ENCODE results near the gene PRSS27.
"Not testable (repeated sequence)": the region's sequence is repeated elsewhere in the genome, so short reads cannot be mapped to it uniquely, and the experiment has no call there.

The PRSS27 gene

GRCh38 chr16:2700786-2701185, 19.2 kb downstream of the PRSS27 start:
- TF ChIP-seq CTCF (IDR thresholded peaks at IDR 0.05): no peak
- no peak overlapping the region for H3K4me3 ChIP-seq
- no peak for DNase-seq (ENCODE audit: low spot score)
- no peak overlapping the region for H3K27ac ChIP-seq

- Histone ChIP-seq H3K4me3 (no peak overlapping the region), H3K27ac (no peak overlapping the region)
- no peak for TF ChIP-seq CTCF (IDR thresholded peaks at IDR 0.05)
- no peak for DNase-seq (ENCODE audit: low spot score)
Measured at GRCh38 chr16:2699791-2700600, 20.0 kb downstream of the PRSS27 start.

GRCh38 chr16:2698965-2699750, 20.9 kb downstream of the PRSS27 start:
- no peak for DNase-seq (ENCODE audit: low spot score)
- H3K4me3 ChIP-seq: no peak overlapping the region
- H3K27ac ChIP-seq: no peak overlapping the region
- no peak for TF ChIP-seq CTCF (IDR thresholded peaks at IDR 0.05)

GRCh38 chr16:2698103-2698870, 21.7 kb downstream of the PRSS27 start:
- no peak for DNase-seq (ENCODE audit: low spot score)

GRCh38 chr16:2697401-2697948, 22.5 kb downstream of the PRSS27 start:
- DNase-seq (ENCODE audit: low spot score): no peak
- no peak for TF ChIP-seq CTCF (IDR thresholded peaks at IDR 0.05)
- H3K4me3 ChIP-seq: no peak overlapping the region

More at GRCh38 chr16:2698103-2698870, 21.7 kb downstream of the PRSS27 start:
- H3K27ac ChIP-seq: no peak overlapping the region
- no peak overlapping the region for H3K4me3 ChIP-seq
- no peak for TF ChIP-seq CTCF (IDR thresholded peaks at IDR 0.05)

GRCh38 chr16:2696601-2697250, 23.3 kb downstream of the PRSS27 start:
- DNase-seq (ENCODE audit: low spot score); H3K4me3 ChIP-seq; H3K27ac ChIP-seq: not testable (repeated sequence)

More at GRCh38 chr16:2697401-2697948, 22.5 kb downstream of the PRSS27 start:
- H3K27ac ChIP-seq: no peak overlapping the region

All from coronary artery (tissue), 2 donors.